Thymus (tissue), 11 donors: ENCODE data around the gene IL1B. TPM values are rescaled to one million over a fixed set of nuclear protein-coding genes. Genes with fewer than 3 reads are reported as not detected.

Source experiments
- DNase-seq, 9 donors: peaks; one replicate each; pipeline ENCODE4 v3.0.0-alpha.2; 2013; ENCODE audit warnings: low spot score in 9 of 9, low read depth in 6 of 9, missing footprints in 1 of 9
- H3K27ac ChIP-seq, 2 donors: one replicate each; pipeline ENCODE4 v1.5.1; 2013; ENCODE audit warnings: control low read depth in 1 of 2, low read depth in 1 of 2, low read length in 1 of 2, mild to moderate bottlenecking in 1 of 2, moderate library complexity in 1 of 2
- H3K27me3 ChIP-seq, 2 donors: one replicate each; pipeline ENCODE4 v1.5.1; 2013; ENCODE audit warnings: low read length in 1 of 2; ENCODE audit not compliant: control insufficient read depth in 2 of 2, insufficient read depth in 1 of 2
- H3K36me3 ChIP-seq, 2 donors: one replicate each; pipeline ENCODE4 v1.5.1; 2013; ENCODE audit warnings: low read length in 1 of 2, mild to moderate bottlenecking in 1 of 2, moderate library complexity in 1 of 2; ENCODE audit not compliant: control insufficient read depth in 2 of 2, insufficient read depth in 2 of 2
- H3K4me1 ChIP-seq, 2 donors: one replicate each; pipeline ENCODE4 v1.5.1; 2013; ENCODE audit warnings: low read length in 2 of 2; ENCODE audit not compliant: control insufficient read depth in 2 of 2, insufficient read depth in 2 of 2
- H3K4me3 ChIP-seq, 2 donors: one replicate each; pipeline ENCODE4 v1.5.1; 2013; ENCODE audit warnings: low read length in 2 of 2, control low read depth in 1 of 2, mild to moderate bottlenecking in 1 of 2
- H3K9me3 ChIP-seq, 2 donors: one replicate each; pipeline ENCODE4 v1.5.1; 2013; ENCODE audit warnings: low read length in 1 of 2, mild to moderate bottlenecking in 1 of 2; ENCODE audit not compliant: control insufficient read depth in 2 of 2, insufficient read depth in 1 of 2
- WGBS: extraction: QIAGEN DNeasy Blood & Tissue Kit; methylation state at CpG from one replicate; pipeline ENCODE4 v1.1.7; 2013; 5-methylcytosine and 5-hydroxymethylcytosine counted together
- polyA plus RNA-seq: library from polyadenylated mRNA; stranded (reverse); fragments of 200-250 nt; gene quantifications from one replicate; pipeline ENCODE4 v1.2.3, GENCODE V29; 2013
- total RNA-seq: library from RNA; stranded (reverse); fragments of 120-200 nt; gene quantifications from one replicate; pipeline ENCODE4 v1.2.4, GENCODE V29; 2013
- donor health status: healthy.

The IL1B gene
- total and polyA plus RNA-seq, 2 donors: 3.4 to 13.8 TPM

- H3K27ac ChIP-seq: no peak overlapping the region
- DNase-seq: no peak
- H3K4me3 ChIP-seq: no peak overlapping the region
- H3K4me1 ChIP-seq: peaks cover 0 to 9% of the 10 kb centered on the region in 2 donors
- no peaks in the 10 kb centered on the region for H3K27me3 ChIP-seq
- no peaks in the 10 kb centered on the region for H3K36me3 ChIP-seq
- WGBS: 49% methylated on average over 15 of the region's 15 CpGs
- no peaks in the 10 kb centered on the region for H3K9me3 ChIP-seq
Observed at GRCh38 chr2:112831946-112832840, 4.4 kb downstream of the IL1B start.

GRCh38 chr2:112831513-112831845, 5.1 kb downstream of the IL1B start:
- 43% methylated on average over 2 of the region's 2 CpGs for WGBS
- H3K4me1 ChIP-seq: peaks cover 0 to 9% of the 10 kb centered on the region in 2 donors
- H3K27ac ChIP-seq: no peak overlapping the region
- H3K4me3 ChIP-seq: no peak overlapping the region
- no peaks in the 10 kb centered on the region for H3K9me3 ChIP-seq
- H3K27me3 ChIP-seq: no peaks in the 10 kb centered on the region
- no peaks in the 10 kb centered on the region for H3K36me3 ChIP-seq
- no peak for DNase-seq

- Histone ChIP-seq H3K36me3 (no peaks in the 10 kb centered on the region), H3K27ac (no peak overlapping the region), H3K4me1 (peaks cover 0 to 9% of the 10 kb centered on the region in 2 donors), H3K27me3 (no peaks in the 10 kb centered on the region), H3K9me3 (no peaks in the 10 kb centered on the region), H3K4me3 (no peak overlapping the region)
- 74% methylated on average over 5 of the region's 5 CpGs for WGBS
- DNase-seq: no peak
Observed at GRCh38 chr2:112830682-112831512, 5.7 kb downstream of the IL1B start.

DNA sequence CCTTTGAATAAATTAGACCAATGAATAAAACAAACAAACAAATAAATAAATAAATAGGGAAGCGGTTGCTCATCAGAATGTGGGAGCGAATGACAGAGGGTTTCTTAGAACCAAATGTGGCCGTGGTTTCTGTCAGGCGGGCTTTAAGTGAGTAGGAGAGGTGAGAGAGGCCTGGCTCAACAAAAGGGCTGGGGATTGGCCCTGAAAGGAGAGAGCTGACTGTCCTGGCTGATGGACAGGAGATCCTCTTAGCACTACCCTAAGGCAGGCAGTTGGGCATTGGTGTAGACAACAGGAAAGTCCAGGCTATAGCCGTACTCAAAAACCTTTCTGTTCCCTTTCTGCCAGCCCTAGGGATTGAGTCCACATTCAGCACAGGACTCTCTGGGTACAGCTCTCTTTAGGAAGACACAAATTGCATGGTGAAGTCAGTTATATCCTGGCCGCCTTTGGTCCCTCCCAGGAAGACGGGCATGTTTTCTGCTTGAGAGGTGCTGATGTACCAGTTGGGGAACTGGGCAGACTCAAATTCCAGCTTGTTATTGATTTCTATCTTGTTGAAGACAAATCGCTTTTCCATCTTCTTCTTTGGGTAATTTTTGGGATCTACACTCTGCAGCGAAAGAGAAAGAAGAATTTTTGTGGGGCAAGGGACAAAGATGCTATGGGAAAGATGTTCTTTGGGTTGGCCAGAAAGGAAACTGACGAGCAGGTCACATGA, 6.5 kb downstream of the IL1B start:
- Histone ChIP-seq H3K27ac (no peak overlapping the region), H3K9me3 (no peaks in the 10 kb centered on the region), H3K4me1 (peaks cover 0 to 9% of the 10 kb centered on the region in 2 donors), H3K27me3 (no peaks in the 10 kb centered on the region), H3K4me3 (no peak overlapping the region), H3K36me3 (no peaks in the 10 kb centered on the region)
- 96% methylated on average over 10 of the region's 10 CpGs for WGBS
- no peak for DNase-seq

DNA sequence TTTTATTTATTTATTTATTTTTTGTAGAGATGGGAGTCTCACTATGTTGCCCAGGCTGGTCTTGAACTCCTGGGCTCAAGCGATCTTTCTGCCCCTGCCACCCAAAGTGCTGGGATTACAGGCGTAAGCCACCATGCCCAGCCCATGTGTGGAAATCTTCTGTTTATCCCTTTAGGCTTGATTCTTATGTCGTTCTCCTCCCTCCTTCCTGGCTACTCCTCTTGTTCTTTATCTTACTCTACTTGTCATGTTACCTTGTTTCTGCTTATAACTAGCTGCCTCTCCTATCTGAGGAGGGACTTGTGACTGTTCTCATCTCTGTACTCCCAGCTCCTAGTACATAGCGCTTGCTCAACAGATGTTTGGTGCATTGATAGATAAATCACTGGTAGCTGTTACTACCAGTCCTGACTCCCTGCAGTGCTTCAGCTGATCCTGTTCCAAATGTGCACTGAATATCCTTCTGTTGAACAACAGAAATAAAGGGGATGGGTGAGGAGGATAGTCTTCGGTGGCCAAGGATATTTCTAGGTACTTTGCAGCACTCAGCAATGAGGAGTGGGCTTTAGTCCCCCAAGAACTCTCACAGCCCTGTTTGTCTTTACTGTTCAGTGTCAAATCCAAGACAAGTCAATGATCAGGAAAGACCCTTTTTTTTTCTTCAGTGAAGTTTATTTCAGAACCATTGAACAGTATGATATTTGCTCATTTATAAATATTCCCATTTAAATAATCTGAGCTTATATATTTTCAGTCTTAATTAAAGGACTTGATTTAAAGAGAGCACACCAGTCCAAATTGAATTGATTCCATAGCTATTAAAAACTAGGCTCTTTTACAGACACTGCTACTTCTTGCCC, 7.2 kb downstream of the IL1B start:
- H3K27ac ChIP-seq: no peak overlapping the region
- WGBS: 98% methylated on average over 5 of the region's 5 CpGs
- H3K4me3 ChIP-seq: no peak overlapping the region
- no peaks in the 10 kb centered on the region for H3K36me3 ChIP-seq
- no peak for DNase-seq
- H3K4me1 ChIP-seq: peaks cover 0 to 9% of the 10 kb centered on the region in 2 donors
- H3K27me3 ChIP-seq: no peaks in the 10 kb centered on the region
- no peaks in the 10 kb centered on the region for H3K9me3 ChIP-seq

GRCh38 chr2:112828251-112828691, 8.3 kb downstream of the IL1B start:
- 96% methylated on average over 3 of the region's 3 CpGs for WGBS

DNA sequence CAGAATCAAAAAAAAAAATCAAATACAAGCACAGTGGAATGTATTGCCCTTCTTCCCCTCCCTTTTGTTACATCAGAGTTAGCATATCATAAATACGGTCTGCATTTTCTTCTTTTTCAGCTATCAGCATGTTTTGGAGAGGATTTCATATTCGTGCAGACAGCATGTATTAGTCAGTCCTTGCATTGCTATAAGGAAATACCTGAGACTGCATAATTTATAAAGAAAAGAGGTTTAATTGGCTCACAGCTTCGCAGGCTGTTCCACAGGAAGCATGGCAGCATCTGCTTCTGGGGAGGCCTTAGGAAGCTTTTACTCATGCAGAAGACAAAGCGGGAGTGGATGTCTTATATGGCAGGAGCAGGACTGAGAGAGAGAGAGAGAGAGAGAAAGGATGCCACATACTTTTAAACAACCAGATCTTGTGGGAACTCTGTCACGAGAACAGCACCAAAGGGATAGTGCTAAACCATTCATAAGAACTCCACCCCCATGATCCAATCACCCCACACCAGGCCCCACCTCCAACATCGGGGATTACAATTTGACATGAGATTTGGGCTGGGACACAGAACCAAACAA, 8.9 kb downstream of the IL1B start:
- WGBS: 97% methylated on average over 6 of the region's 6 CpGs
- no peaks in the 10 kb centered on the region for H3K9me3 ChIP-seq

More at GRCh38 chr2:112828251-112828691, 8.3 kb downstream of the IL1B start:
- H3K9me3 ChIP-seq: no peaks in the 10 kb centered on the region
- no peak overlapping the region for H3K4me3 ChIP-seq
- peaks cover 0 to 9% of the 10 kb centered on the region in 2 donors for H3K4me1 ChIP-seq
- no peak for DNase-seq
- H3K36me3 ChIP-seq: no peaks in the 10 kb centered on the region
- H3K27me3 ChIP-seq: no peaks in the 10 kb centered on the region
- H3K27ac ChIP-seq: no peak overlapping the region

GRCh38 chr2:112827009-112827408, 9.6 kb downstream of the IL1B start:
- H3K27ac ChIP-seq: no peak overlapping the region

More for the DNA sequence above, 8.9 kb downstream of the IL1B start:
- H3K4me1 ChIP-seq: peaks cover 0 to 9% of the 10 kb centered on the region in 2 donors
- no peak for DNase-seq
- H3K4me3 ChIP-seq: no peak overlapping the region
- H3K36me3 ChIP-seq: no peaks in the 10 kb centered on the region
- H3K27ac ChIP-seq: no peak overlapping the region
- no peaks in the 10 kb centered on the region for H3K27me3 ChIP-seq

More at GRCh38 chr2:112827009-112827408, 9.6 kb downstream of the IL1B start:
- H3K27me3 ChIP-seq: no peaks in the 10 kb centered on the region
- no peaks in the 10 kb centered on the region for H3K36me3 ChIP-seq
- no peak overlapping the region for H3K4me3 ChIP-seq
- no peaks in the 10 kb centered on the region for H3K9me3 ChIP-seq
- WGBS: 83% methylated on average over 3 of the region's 3 CpGs
- H3K4me1 ChIP-seq: peaks cover 0 to 6% of the 10 kb centered on the region in 2 donors
- no peak for DNase-seq
